Lung (tissue), 12 donors: ENCODE measurements around the gene ALAD. TPM values are rescaled to one million over a fixed set of nuclear protein-coding genes. Genes with fewer than 3 reads are reported as not detected.

Experiments used
- ATAC-seq: fragments of 200-7000 bp; cut with Tn5 transposase; one replicate; pipeline ENCODE4 v1.9.1; 2020; ENCODE audit warnings: moderate number of reproducible peaks; ENCODE audit not compliant: insufficient read depth, low FRiP score
- DNase-seq, 3 donors: peaks; one replicate each; pipeline ENCODE4 v3.0.0-alpha.2; 2013 to 2017
- H3K27ac ChIP-seq, 2 donors: one replicate each; pipeline ENCODE4 v1.5.1; 2013; ENCODE audit warnings: mild to moderate bottlenecking in 2 of 2, moderate library complexity in 2 of 2, control low read depth in 1 of 2, inconsistent platforms in 1 of 2, low read depth in 1 of 2, low read length in 1 of 2
- H3K27me3 ChIP-seq, 3 donors: one replicate each; pipeline ENCODE4 v1.5.1; 2013; ENCODE audit warnings: low read length in 2 of 3; ENCODE audit not compliant: control insufficient read depth in 3 of 3, insufficient read depth in 3 of 3
- H3K36me3 ChIP-seq, 4 donors: one replicate each; pipeline ENCODE4 v1.5.1; 2013; ENCODE audit warnings: low read length in 4 of 4, mild to moderate bottlenecking in 1 of 4, moderate library complexity in 1 of 4; ENCODE audit not compliant: control insufficient read depth in 4 of 4, insufficient read depth in 4 of 4
- H3K4me1 ChIP-seq, 5 donors: one replicate each; pipeline ENCODE4 v1.5.1; 2013; ENCODE audit warnings: low read length in 5 of 5, mild to moderate bottlenecking in 2 of 5, moderate library complexity in 1 of 5; ENCODE audit not compliant: control insufficient read depth in 5 of 5, insufficient read depth in 5 of 5
- H3K4me3 ChIP-seq: one replicate; pipeline ENCODE4 v1.5.1; 2013; ENCODE audit warnings: mild to moderate bottlenecking, control low read depth, moderate library complexity
- H3K9ac ChIP-seq, 2 donors: one replicate each; pipeline ENCODE4 v1.5.1; 2013; ENCODE audit warnings: low read length in 2 of 2, control low read depth in 1 of 2; ENCODE audit not compliant: insufficient read depth in 1 of 2
- H3K9me3 ChIP-seq, 4 donors: one replicate each; pipeline ENCODE4 v1.5.1; 2013; ENCODE audit warnings: low read length in 3 of 4, mild to moderate bottlenecking in 1 of 4, moderate library complexity in 1 of 4; ENCODE audit not compliant: control insufficient read depth in 4 of 4, insufficient read depth in 3 of 4
- CTCF ChIP-seq: IDR thresholded peaks from 2 replicates; pipeline ENCODE4 v1.5.1; 2012; ENCODE audit warnings: mild to moderate bottlenecking; ENCODE audit errors: control extremely low read depth, extremely low read depth
- WGBS, 2 donors: extraction: QIAGEN DNeasy Blood & Tissue Kit; methylation state at CpG; one replicate each; pipeline ENCODE4 v1.1.7; 2013; 5-methylcytosine and 5-hydroxymethylcytosine counted together
- polyA plus RNA-seq, 2 donors: library from polyadenylated mRNA; stranded (reverse); fragments of 200-250 nt; gene quantifications; one replicate each; pipeline ENCODE4 v1.2.1, GENCODE V29; 2013
- total RNA-seq, 2 donors: library from RNA; depleted of rRNA in 1 of 2; stranded (reverse); fragments of >200 nt in 1 of 2; gene quantifications; one replicate each; pipeline ENCODE4 v1.2.1, GENCODE V29; 2014 to 2021
- donor health status: control.
- donor health status: control.
- donor health status: Bipolar disorder and iron deficiency.
- donor health status: healthy.
- donor health status: DM: yes; HTN: yes; CAD: no.

ALAD gene
- total and polyA plus RNA-seq, 4 donors = 22.5 to 41.3 (median 28.6) TPM

GRCh38 chr9:113373676-113374392 is 27.2 kb downstream of the ALAD start:
- H3K27ac ChIP-seq = no peak overlapping the region

GRCh38 chr9:113373256-113373655 is 27.8 kb downstream of the ALAD start:
- DNase-seq (no peak), ATAC-seq (no peak)
- Histone ChIP-seq H3K27ac (no peak overlapping the region), H3K27me3 (no peaks in the 10 kb centered on the region), H3K9ac (no peak overlapping the region), H3K4me3 (no peak overlapping the region), H3K4me1 (peaks cover 0 to 7% (median 0%) of the 10 kb centered on the region in 5 donors), H3K9me3 (no peaks in the 10 kb centered on the region), H3K36me3 (peaks cover 7 to 18% (median 10%) of the 10 kb centered on the region in 4 donors)
- no peak for TF ChIP-seq CTCF
- WGBS, 2 donors = 74 to 85% methylated on average over 3 of the region's 3 CpGs

More at GRCh38 chr9:113373676-113374392, 27.2 kb downstream of the ALAD start:
- Histone ChIP-seq H3K27me3 (no peaks in the 10 kb centered on the region), H3K9me3 (no peaks in the 10 kb centered on the region), H3K4me3 (no peak overlapping the region), H3K9ac (no peak overlapping the region), H3K4me1 (peaks cover 0 to 7% (median 0%) of the 10 kb centered on the region in 5 donors), H3K36me3 (peaks cover 7 to 18% (median 10%) of the 10 kb centered on the region in 4 donors)
- no peak for TF ChIP-seq CTCF
- ATAC-seq = no peak
- no peak for DNase-seq
- 91 to 94% methylated on average over 22 to 24 of the region's 24 CpGs for WGBS, 2 donors

- H3K9ac ChIP-seq = no peak overlapping the region
- no peaks in the 10 kb centered on the region for H3K27me3 ChIP-seq
- H3K4me1 ChIP-seq = peaks cover 0 to 5% (median 0%) of the 10 kb centered on the region in 5 donors
- peaks cover 7 to 18% (median 10%) of the 10 kb centered on the region in 4 donors for H3K36me3 ChIP-seq
- WGBS, 2 donors = 91 to 95% methylated on average over 5 of the region's 5 CpGs
- no peak overlapping the region for H3K4me3 ChIP-seq
- H3K27ac ChIP-seq = no peak overlapping the region
- no peak for DNase-seq
- H3K9me3 ChIP-seq = no peaks in the 10 kb centered on the region
- TF ChIP-seq CTCF = no peak
- no peak for ATAC-seq
Observed at GRCh38 chr9:113372059-113372458, 29.0 kb downstream of the ALAD start.
